Esophagus (tissue), 2 donors: ENCODE data around the gene REPIN1. TPM values are rescaled to one million over a fixed set of nuclear protein-coding genes. Genes with fewer than 3 reads are reported as not detected.

ENCODE experiments used
- H3K27ac ChIP-seq, 2 donors: one replicate each; pipeline ENCODE4 v1.5.1; 2013; ENCODE audit warnings: low read depth in 2 of 2, mild to moderate bottlenecking in 2 of 2, inconsistent platforms in 1 of 2, low read length in 1 of 2, moderate library complexity in 1 of 2
- H3K27me3 ChIP-seq, 2 donors: one replicate each; pipeline ENCODE4 v1.6.1; 2013; ENCODE audit warnings: low read length in 2 of 2, control low read depth in 1 of 2, mild to moderate bottlenecking in 1 of 2; ENCODE audit not compliant: insufficient read depth in 2 of 2, control insufficient read depth in 1 of 2
- H3K36me3 ChIP-seq, 2 donors: one replicate each; pipeline ENCODE4 v1.6.1; 2013; ENCODE audit warnings: low read length in 1 of 2; ENCODE audit not compliant: control insufficient read depth in 2 of 2, insufficient read depth in 2 of 2
- H3K4me1 ChIP-seq, 2 donors: one replicate each; pipeline ENCODE4 v1.6.1; 2013; ENCODE audit warnings: low read length in 1 of 2; ENCODE audit not compliant: control insufficient read depth in 2 of 2, insufficient read depth in 2 of 2
- H3K4me3 ChIP-seq, 2 donors: one replicate each; pipeline ENCODE4 v1.5.1; 2013; ENCODE audit warnings: low read length in 2 of 2, mild to moderate bottlenecking in 2 of 2, low read depth in 1 of 2, moderate library complexity in 1 of 2
- H3K9me3 ChIP-seq, 2 donors: one replicate each; pipeline ENCODE4 v1.6.1; 2013; ENCODE audit warnings: mild to moderate bottlenecking in 2 of 2, low read depth in 1 of 2, low read length in 1 of 2, moderate library complexity in 1 of 2; ENCODE audit not compliant: control insufficient read depth in 2 of 2, insufficient read depth in 1 of 2
- WGBS, 2 donors: extraction: QIAGEN DNeasy Blood & Tissue Kit; methylation state at CpG; one replicate each; pipeline ENCODE4 v1.1.7; 2013; 5-methylcytosine and 5-hydroxymethylcytosine counted together
- polyA plus RNA-seq, 2 donors: library from polyadenylated mRNA; stranded (reverse); fragments of 200-250 nt; gene quantifications; one replicate each; pipeline ENCODE4 v1.2.3, GENCODE V29; 2013
- donor health status: healthy with polysubstance abuse.
- donor health status: Bipolar disorder and iron deficiency.

Gene REPIN1
- polyA plus RNA-seq, 2 donors: 22.7 to 32.6 TPM

DNA sequence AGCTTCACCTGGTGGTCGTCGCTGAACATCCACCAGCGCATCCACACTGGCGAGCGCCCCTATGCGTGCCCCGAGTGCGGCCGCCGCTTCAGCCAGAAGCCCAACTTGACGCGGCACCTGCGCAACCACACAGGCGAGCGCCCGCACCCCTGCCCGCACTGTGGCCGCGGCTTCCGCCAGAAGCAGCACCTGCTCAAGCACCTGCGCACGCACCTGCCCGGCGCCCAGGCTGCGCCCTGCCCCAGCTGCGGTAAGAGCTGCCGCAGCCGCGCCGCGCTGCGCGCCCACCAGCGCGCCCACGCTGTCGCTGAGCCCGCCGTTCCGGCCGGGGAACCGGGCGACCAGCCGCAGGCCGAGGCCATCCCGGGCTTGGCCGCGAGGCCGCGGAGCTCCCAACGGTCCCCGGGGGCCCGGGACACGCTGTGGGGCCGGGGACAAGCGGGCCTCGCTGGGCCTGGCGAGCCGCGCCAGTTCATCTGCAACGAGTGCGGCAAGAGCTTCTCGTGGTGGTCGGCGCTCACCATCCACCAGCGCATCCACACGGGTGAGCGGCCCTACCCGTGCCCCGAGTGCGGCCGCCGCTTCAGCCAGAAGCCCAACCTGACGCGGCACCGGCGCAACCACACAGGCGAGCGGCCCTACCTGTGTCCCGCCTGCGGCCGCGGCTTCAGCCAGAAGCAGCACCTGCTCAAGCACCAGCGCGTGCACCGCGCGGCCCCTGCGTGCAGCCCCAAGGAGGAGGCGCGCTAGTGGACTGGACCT, 28.9 kb downstream of the REPIN1 start:
- peaks cover 0 to 3% of the 10 kb centered on the region in 2 donors for H3K4me1 ChIP-seq
- no peak overlapping the region for H3K4me3 ChIP-seq
- no peaks in the 10 kb centered on the region for H3K9me3 ChIP-seq
- H3K27ac ChIP-seq: no peak overlapping the region
- H3K36me3 ChIP-seq: peaks cover 0 to 7% of the 10 kb centered on the region in 2 donors
- no peaks in the 10 kb centered on the region for H3K27me3 ChIP-seq
- 96 to 97% methylated on average over 60 to 91 of the region's 91 CpGs for WGBS, 2 donors

DNA sequence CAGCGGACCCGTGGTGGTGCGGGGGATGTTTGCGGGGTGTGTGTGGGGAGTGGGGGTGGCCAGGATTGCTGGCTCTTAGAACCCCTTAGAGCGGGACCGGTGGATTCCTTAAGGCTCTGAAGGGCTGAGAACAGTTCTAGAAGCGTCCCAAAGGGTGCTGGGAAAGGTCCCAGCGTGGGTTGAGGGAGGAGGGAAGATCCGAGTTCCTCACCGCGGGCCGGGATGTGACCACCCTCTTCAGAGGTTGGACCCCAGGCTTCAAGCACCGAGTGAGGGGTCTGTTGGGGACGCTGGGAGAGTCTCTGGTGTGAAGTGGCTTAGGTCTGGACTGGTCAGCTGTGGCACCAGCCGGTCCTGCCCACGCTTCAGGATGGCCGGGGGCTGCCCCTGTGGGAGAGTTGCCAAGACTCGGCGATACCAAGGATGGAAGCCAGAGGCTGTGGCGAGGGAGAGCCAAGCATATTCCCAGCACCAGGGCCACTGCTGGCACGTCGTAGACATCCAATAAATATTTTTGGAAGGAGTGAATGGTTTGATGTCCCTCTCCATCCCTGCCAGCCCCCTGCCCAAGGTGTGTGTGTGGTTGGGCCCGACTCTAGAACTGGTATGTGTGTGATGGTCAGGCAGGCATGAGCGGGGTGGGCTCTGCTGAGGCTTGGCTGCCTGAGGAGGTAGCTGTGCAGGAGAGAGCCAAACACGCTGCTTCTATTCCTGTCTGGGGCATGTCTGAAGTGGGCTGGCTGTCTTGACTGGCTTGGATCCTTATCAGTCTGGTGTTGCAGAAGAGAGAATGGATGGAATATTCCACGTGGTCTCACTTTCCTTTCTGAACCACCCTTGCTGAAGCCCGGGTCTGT, 29.7 kb downstream of the REPIN1 start:
- WGBS, 2 donors: 90 to 93% methylated on average over 27 of the region's 27 CpGs
- no peak overlapping the region for H3K4me3 ChIP-seq

DNA sequence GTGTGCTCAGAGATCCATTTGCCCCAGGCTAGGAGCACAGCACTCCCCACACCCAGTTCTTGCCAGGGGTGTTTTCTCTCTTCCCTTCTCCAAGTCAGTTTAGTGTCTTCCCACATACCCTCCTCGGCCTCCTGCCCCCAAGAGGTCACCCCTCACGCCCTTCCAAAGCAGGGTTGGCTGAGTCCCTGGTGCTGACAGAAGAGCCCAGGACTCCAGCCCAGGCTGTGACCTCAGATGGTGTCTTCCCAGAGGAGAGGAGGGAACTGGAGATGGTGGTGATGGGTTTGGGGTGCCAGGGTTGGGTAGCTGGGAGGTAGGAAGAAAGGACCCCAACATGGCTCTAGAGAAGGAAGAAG, 30.3 kb downstream of the REPIN1 start:
- Histone ChIP-seq H3K9me3 (no peaks in the 10 kb centered on the region), H3K36me3 (peaks cover 0 to 7% of the 10 kb centered on the region in 2 donors), H3K27ac (no peak overlapping the region), H3K27me3 (no peaks in the 10 kb centered on the region), H3K4me3 (no peak overlapping the region), H3K4me1 (peaks cover 0 to 3% of the 10 kb centered on the region in 2 donors)
- WGBS, 2 donors: 73 to 78% methylated on average over 2 of the region's 2 CpGs

More for the DNA sequence above, 29.7 kb downstream of the REPIN1 start:
- Histone ChIP-seq H3K27ac (no peak overlapping the region), H3K36me3 (peaks cover 0 to 7% of the 10 kb centered on the region in 2 donors), H3K9me3 (no peaks in the 10 kb centered on the region), H3K4me1 (peaks cover 0 to 3% of the 10 kb centered on the region in 2 donors), H3K27me3 (no peaks in the 10 kb centered on the region)

DNA sequence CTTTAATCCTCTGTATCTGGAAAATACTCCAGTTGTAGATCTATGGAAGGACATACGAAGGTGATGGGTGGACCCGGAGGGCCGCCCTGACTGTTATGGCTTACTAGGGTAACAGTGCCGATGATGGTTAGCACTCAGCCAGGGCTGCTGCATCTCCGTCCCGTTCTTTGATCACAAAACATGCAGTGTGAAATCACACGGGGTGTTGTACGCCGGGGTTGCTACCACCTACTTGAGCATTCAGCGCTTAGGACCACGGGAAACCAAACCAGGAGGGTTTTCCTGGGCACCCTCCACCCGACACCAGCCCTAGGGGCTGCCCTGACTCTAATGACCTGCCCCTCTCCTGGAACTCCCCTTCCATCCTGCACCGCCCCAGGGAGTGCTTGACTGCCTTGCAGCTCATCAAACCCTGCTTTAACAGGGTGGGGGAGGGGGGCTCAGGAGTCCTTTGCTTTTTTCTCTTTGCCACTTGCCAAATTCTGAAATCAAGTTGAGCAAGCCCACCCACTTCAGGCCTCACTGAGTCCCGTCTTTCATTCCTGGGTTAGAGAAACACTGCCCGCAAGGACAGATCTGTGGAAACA, 30.9 kb downstream of the REPIN1 start:
- Histone ChIP-seq H3K36me3 (peaks cover 0 to 7% of the 10 kb centered on the region in 2 donors), H3K4me3 (no peak overlapping the region), H3K4me1 (peaks cover 0 to 3% of the 10 kb centered on the region in 2 donors), H3K9me3 (no peaks in the 10 kb centered on the region), H3K27me3 (no peaks in the 10 kb centered on the region), H3K27ac (no peak overlapping the region)
- WGBS, 2 donors: 81 to 85% methylated on average over 15 of the region's 15 CpGs

DNA sequence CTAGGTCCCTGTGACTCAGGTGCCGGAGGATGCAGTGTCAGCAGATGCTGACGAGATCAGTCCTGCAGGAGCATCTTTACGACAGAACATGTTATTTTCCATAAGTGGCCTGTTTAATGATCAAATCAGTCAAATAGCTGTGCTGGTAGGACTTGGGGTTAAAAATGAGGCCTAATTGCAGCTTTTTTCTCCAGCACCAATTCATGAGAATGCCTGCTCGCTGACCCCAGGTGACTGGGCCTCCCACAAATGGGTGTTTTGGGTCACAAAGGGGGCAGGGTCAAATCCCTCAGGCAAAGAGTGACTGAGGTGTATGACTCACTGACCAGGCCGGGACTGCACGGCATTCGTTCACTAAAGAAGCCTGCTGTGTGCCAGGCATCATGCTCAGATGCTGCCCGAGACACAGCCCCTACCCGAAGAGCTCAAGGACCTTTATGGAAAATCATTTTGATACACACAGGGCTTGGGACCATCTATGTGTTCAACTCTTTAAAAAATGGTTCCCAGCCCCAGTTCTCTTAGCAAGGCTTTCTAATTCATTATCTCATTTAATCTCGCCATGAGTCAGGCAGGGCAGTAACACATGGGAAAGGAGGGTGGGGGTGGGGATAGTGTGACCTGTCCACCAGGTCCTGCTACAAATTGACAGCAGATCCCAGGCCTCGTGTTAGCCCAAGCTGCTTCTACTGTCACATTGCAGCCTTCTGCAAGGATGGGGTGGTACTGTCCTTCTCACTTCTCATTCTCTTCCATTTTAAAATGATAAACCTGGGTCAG, 31.6 kb downstream of the REPIN1 start:
- no peaks in the 10 kb centered on the region for H3K27me3 ChIP-seq
- peaks cover 0 to 7% of the 10 kb centered on the region in 2 donors for H3K36me3 ChIP-seq
- 50 to 58% methylated on average over 11 of the region's 11 CpGs for WGBS, 2 donors
- no peaks in the 10 kb centered on the region for H3K9me3 ChIP-seq
- H3K4me3 ChIP-seq: no peak overlapping the region
- H3K27ac ChIP-seq: no peak overlapping the region
- peaks cover 0 to 3% of the 10 kb centered on the region in 2 donors for H3K4me1 ChIP-seq

DNA sequence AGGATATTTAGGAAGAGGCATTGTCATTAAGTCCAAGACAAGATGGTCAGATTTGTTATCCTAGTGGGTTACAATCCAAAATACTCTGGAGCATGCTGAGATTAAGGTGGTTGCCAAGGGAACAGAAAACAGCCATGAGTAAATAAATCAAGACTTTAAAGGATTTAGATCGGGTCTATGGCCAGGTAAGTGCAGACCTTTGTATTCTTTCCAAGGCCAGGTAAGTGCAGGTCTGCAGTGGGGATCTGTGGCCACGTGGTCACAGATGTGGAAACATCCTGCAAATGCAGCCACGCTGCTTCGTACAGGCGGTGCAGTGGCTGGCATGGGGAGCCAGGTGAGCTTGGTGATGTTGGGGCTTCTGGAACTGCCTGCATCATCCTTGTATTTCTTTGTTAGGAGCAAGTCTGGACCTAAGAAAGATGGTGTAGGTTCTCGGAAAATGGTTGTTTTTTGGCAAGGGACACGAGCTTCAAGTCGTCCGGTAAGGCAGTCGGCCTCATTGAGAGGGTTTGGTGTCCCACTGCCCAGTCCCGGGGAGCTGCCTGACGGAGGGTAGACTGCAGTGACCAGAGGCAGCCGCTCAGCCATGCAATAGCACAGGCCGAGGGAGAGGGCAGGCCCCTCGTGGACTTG, 32.3 kb downstream of the REPIN1 start:
- H3K27me3 ChIP-seq: no peaks in the 10 kb centered on the region
- no peak overlapping the region for H3K27ac ChIP-seq
- 73 to 80% methylated on average over 15 of the region's 15 CpGs for WGBS, 2 donors
- no peaks in the 10 kb centered on the region for H3K9me3 ChIP-seq
- peaks cover 0 to 7% of the 10 kb centered on the region in 2 donors for H3K36me3 ChIP-seq
- H3K4me3 ChIP-seq: no peak overlapping the region
- peaks cover 0 to 3% of the 10 kb centered on the region in 2 donors for H3K4me1 ChIP-seq

DNA sequence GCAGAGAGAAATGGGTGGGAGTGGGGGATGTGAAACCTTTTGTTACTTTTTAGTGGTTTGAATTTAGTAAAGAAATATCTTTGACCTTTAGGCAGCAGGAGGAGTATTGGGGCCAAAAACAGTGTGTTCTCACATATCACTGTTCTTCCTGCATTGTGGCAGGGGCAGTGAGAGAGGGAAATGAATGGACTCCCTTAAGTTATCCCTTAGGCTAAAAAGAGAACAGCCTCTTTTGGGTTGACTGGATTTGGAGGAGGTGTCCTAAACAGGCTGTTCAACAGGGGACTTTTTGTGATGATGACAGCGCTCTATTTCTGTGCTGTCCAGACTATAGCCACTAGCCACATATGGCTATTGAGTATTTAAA, 32.8 kb downstream of the REPIN1 start:
- H3K27me3 ChIP-seq: no peaks in the 10 kb centered on the region
- H3K36me3 ChIP-seq: peaks cover 0 to 5% of the 10 kb centered on the region in 2 donors
- peaks cover 0 to 5% of the 10 kb centered on the region in 2 donors for H3K4me1 ChIP-seq
- 85 to 97% methylated on average over 1 of the region's 1 CpG for WGBS, 2 donors
- no peak overlapping the region for H3K27ac ChIP-seq
- H3K9me3 ChIP-seq: no peaks in the 10 kb centered on the region
- no peak overlapping the region for H3K4me3 ChIP-seq

DNA sequence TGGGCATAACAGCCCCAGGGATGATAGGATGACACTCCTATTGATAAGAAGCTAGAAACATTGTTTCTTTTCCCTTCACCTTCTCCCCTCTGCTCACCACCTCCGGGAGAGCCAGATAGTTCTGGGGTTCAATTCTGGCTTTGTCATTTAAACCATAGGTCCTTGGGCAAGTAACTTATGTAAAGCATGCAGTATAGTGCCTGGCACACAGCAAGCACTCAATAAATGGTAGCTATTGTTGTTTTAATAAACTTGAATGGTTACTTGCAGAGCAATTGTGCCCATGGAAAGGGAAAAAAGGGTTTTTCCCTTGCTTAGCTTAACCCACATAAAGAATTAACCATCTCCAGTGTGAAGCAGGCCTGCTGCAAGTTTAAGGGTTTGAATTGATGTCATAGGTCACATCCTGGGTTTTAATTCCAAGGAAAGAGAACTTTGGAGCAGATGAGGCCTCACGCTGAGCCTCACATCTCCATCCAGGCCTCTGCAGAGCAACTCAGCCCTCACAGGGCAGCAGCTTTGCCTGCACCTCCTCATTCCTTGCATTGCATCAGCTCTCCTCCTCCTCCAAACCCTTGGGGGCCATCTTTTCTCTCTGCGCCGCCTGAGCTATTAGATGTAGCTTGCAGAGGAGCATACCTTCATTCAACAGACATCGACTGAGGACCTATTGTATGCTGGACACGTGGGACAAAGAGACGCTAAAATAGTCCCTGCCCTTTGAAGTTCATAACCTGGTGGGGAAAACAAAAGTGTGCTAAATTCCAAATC, 33.4 kb downstream of the REPIN1 start:
- Histone ChIP-seq H3K27ac (no peak overlapping the region), H3K27me3 (no peaks in the 10 kb centered on the region), H3K36me3 (no peaks in the 10 kb centered on the region), H3K4me3 (no peak overlapping the region), H3K9me3 (no peaks in the 10 kb centered on the region), H3K4me1 (peaks cover 0 to 5% of the 10 kb centered on the region in 2 donors)
- 88 to 89% methylated on average over 7 of the region's 7 CpGs for WGBS, 2 donors
